Karpas-422 (cell line): Measurements from ENCODE around the gene DIAPH1. TPM values are rescaled to one million over a fixed set of nuclear protein-coding genes. Genes with fewer than 3 reads are reported as not detected.

ENCODE experiments used
- DNase-seq: peaks from one replicate; pipeline ENCODE4 v3.0.0-alpha.2; 2015
- H2AFZ ChIP-seq: fragments of 200-600 bp; sonication (generic); 2 replicates; pipeline ENCODE4 v1.6.1; 2014; ENCODE audit warnings: antibody characterized with exemption, low read length, mixed read lengths
- H3K27ac ChIP-seq: fragments of 200-600 bp; sonication (generic); 2 replicates; pipeline ENCODE4 v1.5.1; 2014; ENCODE audit warnings: mild to moderate bottlenecking, low read length, moderate library complexity
- H3K27me3 ChIP-seq: fragments of 200-600 bp; sonication (generic); 2 replicates; pipeline ENCODE4 v1.6.1; 2014; ENCODE audit warnings: low read length, mixed read lengths
- H3K36me3 ChIP-seq: fragments of 200-600 bp; sonication (generic); 2 replicates; pipeline ENCODE4 v1.6.1; 2014; ENCODE audit warnings: low read length, mixed read lengths; ENCODE audit not compliant: insufficient read depth
- H3K4me1 ChIP-seq: fragments of 200-600 bp; sonication (generic); 2 replicates; pipeline ENCODE4 v1.6.1; 2014; ENCODE audit warnings: mild to moderate bottlenecking, low read length, mixed read lengths
- H3K4me2 ChIP-seq: fragments of 200-600 bp; sonication (generic); 2 replicates; pipeline ENCODE4 v1.6.1; 2014; ENCODE audit warnings: low read length, low read depth, mild to moderate bottlenecking; ENCODE audit not compliant: poor library complexity, severe bottlenecking
- H3K4me3 ChIP-seq: fragments of 200-600 bp; sonication (generic); 2 replicates; pipeline ENCODE4 v1.5.1; 2014; ENCODE audit warnings: mild to moderate bottlenecking, antibody characterized with exemption, low read length, mixed read lengths
- H3K79me2 ChIP-seq: fragments of 200-600 bp; sonication (generic); 2 replicates; pipeline ENCODE4 v1.6.1; 2014; ENCODE audit warnings: mild to moderate bottlenecking, low read length, mixed read lengths
- H3K9ac ChIP-seq: fragments of 200-600 bp; sonication (generic); 2 replicates; pipeline ENCODE4 v1.6.0; 2014; ENCODE audit warnings: low read length
- H3K9me2 ChIP-seq: fragments of 200-600 bp; sonication (generic), shearing (Covaris generic); replicated peaks from 2 replicates; pipeline ENCODE4 v1.6.0; 2014; ENCODE audit warnings: mild to moderate bottlenecking, low read length, moderate library complexity; ENCODE audit not compliant: insufficient read depth
- H3K9me3 ChIP-seq: fragments of 300-700, 200-600 bp; sonication (generic); 2 replicates; pipeline ENCODE4 v1.6.1; 2014; ENCODE audit warnings: low read length, mixed read lengths
- H4K20me1 ChIP-seq: fragments of 200-600 bp; sonication (generic); 2 replicates; pipeline ENCODE4 v1.6.1; 2014; ENCODE audit warnings: mild to moderate bottlenecking, antibody characterized with exemption, low read length, low read depth; ENCODE audit not compliant: insufficient read depth
- total RNA-seq: library from RNA; depleted of rRNA; stranded (reverse); fragments of >200 nt; shearing (Covaris generic); gene quantifications from 2 replicates; pipeline ENCODE4 v1.2.3, GENCODE V29; 2014; ENCODE audit warnings: low replicate concordance; rRNA removed

The DIAPH1 gene
- total RNA-seq = 147 and 181 TPM in 2 replicates

DNA sequence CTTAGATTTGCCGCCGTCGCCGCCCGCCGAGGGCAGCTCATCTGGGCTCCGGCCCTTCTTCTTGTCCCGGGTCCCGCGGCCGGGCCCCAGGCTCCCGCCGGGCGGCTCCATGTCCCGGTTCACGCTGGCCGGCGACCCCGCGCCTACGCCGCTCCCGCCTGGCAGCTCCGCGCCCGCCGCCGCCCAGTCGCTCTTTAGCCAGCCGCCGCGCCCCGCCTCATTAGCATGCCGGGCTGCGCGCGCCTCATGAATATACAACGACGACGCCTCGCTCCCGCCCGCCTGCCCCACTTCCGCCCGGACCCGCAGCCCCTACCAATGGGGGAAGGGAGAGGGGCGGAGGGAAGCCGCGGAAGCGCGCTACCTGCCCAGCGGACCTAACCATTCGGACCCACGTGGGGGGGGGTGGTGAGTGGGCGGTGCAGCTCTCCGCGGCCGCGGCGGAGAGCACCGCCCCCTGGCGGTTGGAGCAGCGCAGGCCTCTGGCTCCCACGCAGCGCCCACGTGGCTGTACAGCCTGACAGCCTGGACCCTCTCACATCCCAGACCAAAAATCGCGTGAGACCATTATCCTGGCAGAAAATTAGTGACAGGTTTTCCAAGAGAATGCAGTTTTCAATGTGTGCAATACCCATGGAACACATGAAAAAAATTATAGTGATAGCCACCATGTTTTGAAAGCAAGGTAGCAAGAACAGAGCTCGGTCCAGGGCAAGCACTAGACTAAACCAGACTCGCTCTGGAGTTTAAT lies at the start of gene DIAPH1:
TSS of gene DIAPH1 (minus strand) at position 197 of the 751 bp plus-strand sequence. CDS start at position 111, 86 bp downstream.
- peak; percentile 99 for DNase-seq
- peaks cover 3% of the 10 kb centered on the region; the same call in 1 of the 2 replicates for H4K20me1 ChIP-seq
- H3K9me2 ChIP-seq = no peaks in the 10 kb centered on the region
- H2AFZ ChIP-seq = no peak within 1 kb of the TSS
- H3K4me1 ChIP-seq = peaks cover 46% of the 10 kb centered on the region
- no peaks in the 10 kb centered on the region for H3K27me3 ChIP-seq
- peaks cover 20% of the 10 kb centered on the region; the same call in 1 of the 2 replicates for H3K36me3 ChIP-seq
- H3K79me2 ChIP-seq = peaks cover 47% of the 10 kb centered on the region
- H3K4me3 ChIP-seq = peak within 1 kb of the TSS; percentile 71
- peak within 1 kb of the TSS; percentile 76 for H3K27ac ChIP-seq
- H3K4me2 ChIP-seq = peak within 1 kb of the TSS; percentile 87
- H3K9me3 ChIP-seq = no peaks in the 10 kb centered on the region
- H3K9ac ChIP-seq = peak within 1 kb of the TSS; percentile 84

DNA sequence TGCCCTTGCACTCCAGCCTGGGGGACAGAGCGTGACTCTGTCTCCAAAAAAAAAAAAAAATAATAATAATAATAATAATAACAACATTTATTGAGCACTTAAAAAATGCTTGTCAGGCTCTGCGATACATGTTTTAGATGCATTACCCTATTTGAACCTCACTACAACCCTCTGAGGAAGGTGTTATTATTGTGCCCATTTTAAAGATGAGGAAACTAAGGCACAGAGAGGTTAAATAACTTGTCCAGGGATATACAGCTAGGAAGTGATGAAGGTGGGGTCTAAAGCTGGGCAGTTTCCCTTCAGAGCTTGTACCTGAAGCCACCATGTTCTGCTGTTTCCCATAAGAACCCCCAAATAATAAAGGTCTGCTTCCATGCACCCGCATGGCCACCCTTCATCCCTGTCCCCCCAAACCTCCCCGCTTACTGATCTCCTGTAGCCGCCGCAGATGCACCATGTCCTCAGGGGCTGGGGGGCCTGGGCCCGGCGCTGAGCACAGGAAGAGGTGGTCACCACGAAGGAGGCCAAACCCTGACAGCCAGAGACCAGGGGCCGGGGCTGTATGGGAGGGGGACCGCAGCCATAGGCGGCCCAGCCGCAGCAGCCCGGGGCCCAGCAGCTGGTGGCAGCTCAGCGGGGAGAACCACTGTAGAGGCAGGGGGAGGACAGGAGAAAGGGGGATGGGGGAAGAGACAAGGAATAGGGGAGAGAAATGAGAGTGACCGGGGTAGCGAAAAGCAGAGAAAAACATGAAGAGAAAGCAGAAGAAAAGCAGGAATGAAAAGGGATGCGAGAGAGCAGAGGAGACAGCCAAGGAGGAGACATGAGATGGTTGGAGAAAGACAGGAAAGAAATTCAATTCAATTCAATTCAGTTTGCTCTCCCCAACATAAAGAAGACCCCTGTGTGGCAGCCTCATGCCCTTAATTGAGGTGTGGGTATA lies 47.5 kb upstream of the DIAPH1 start:
- no peak overlapping the region for H3K9ac ChIP-seq
- no peaks in the 10 kb centered on the region for H3K9me2 ChIP-seq
- no peaks in the 10 kb centered on the region for H3K36me3 ChIP-seq
- peaks cover 4% of the 10 kb centered on the region for H3K4me1 ChIP-seq
- H3K27ac ChIP-seq = no peak overlapping the region
- no peaks in the 10 kb centered on the region for H3K9me3 ChIP-seq
- H3K4me3 ChIP-seq = no peak overlapping the region
- no peaks in the 10 kb centered on the region for H3K79me2 ChIP-seq
- H3K4me2 ChIP-seq = no peak overlapping the region
- no peaks in the 10 kb centered on the region for H4K20me1 ChIP-seq
- no peaks in the 10 kb centered on the region for H3K27me3 ChIP-seq
- H2AFZ ChIP-seq = no peak overlapping the region
- no peak for DNase-seq

DNA sequence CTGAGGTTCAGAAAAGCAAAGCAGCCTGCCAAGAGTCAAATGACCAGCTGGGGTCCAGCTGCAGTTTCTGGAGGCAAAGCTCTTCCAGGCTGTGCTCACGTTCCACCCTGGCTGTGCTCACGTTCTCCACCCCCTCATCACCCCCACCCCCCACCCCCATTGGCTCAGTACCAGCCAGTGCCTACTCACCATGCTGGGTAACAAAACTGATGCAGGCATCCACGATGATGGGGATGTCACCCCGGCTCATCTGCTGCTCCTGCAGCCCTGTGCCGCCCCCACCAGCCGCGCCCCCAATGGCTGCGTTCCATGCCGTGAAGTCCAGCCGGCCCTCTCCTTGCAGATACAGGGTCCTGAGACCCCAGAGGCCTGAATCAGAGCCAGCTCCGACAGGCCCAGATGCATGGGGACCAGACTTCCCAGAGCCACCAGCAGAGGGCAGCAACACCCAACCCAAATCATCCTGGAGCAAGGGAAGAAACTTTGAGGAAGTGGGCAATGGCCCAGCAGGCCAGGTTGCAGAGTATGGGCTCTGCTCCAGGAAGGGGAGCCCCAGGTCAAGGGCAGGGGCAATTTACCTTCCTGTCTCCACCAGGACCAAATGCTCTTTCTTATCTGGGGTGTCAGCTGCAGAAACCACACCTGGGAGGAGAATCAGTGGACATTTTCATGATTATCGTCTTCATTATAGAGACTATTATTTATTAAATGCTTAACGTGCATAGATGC lies 46.1 kb upstream of the DIAPH1 start:
- no peaks in the 10 kb centered on the region for H4K20me1 ChIP-seq
- no peaks in the 10 kb centered on the region for H3K36me3 ChIP-seq
- H3K9ac ChIP-seq = no peak overlapping the region
- H3K4me3 ChIP-seq = no peak overlapping the region
- peaks cover 4% of the 10 kb centered on the region for H3K4me1 ChIP-seq
- no peak overlapping the region for H3K27ac ChIP-seq
- no peaks in the 10 kb centered on the region for H3K27me3 ChIP-seq
- no peaks in the 10 kb centered on the region for H3K79me2 ChIP-seq
- H3K4me2 ChIP-seq = no peak overlapping the region
- DNase-seq = peak; percentile 94
- H3K9me2 ChIP-seq = no peaks in the 10 kb centered on the region
- H3K9me3 ChIP-seq = no peaks in the 10 kb centered on the region
- H2AFZ ChIP-seq = peak overlapping the region; percentile 72

DNA sequence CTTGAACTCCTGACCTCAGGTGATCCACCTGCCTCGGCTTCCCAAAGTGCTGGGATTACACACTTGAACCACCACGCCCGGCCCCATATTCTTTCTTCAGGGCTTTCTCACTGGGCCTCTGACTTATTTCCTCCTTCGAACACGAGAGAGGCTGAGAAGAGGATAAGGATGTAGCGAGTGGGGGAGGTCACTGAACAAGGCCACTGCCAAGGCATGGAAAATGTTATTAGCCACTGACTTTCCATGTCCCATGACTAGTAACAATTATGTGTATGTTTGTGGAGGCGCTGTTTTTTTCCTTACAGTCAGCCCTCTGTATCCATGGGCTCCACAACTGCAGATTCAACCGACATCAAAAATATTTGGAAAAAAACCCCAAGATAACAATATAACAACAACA lies 44.7 kb upstream of the DIAPH1 start:
- Histone ChIP-seq H3K4me3 (no peak overlapping the region), H3K9ac (no peak overlapping the region)

DNA sequence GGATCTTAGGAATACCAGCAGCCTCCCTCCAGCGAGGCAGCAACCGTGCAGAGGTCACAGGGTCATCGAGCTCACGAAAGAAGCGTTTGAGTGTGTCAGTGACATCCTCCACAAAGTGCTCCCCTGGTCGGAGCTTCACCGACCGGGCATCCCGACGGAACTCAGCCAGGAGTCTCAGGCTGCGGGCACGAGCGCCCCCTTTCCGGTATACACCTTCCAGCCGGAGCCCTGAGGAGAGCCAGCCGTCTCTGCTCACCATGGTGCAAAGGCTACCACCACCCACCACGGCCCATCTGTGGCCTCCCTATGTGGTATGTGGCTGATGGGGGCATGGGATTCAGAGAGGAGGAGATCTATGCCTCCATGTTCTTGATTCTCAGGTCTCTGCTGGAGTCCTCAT lies 43.2 kb upstream of the DIAPH1 start:
- Histone ChIP-seq H3K4me1 (peaks cover 4% of the 10 kb centered on the region), H3K9ac (no peak overlapping the region), H3K36me3 (no peaks in the 10 kb centered on the region), H3K4me3 (no peak overlapping the region), H4K20me1 (no peaks in the 10 kb centered on the region), H3K9me3 (no peaks in the 10 kb centered on the region), H3K27me3 (no peaks in the 10 kb centered on the region), H3K79me2 (no peaks in the 10 kb centered on the region), H3K9me2 (no peaks in the 10 kb centered on the region), H3K27ac (no peak overlapping the region), H3K4me2 (no peak overlapping the region), H2AFZ (no peak overlapping the region)
- DNase-seq = peak; percentile 57

More for the DNA sequence above, 44.7 kb upstream of the DIAPH1 start:
- Histone ChIP-seq H3K4me1 (peaks cover 4% of the 10 kb centered on the region), H3K36me3 (no peaks in the 10 kb centered on the region), H2AFZ (no peak overlapping the region), H4K20me1 (no peaks in the 10 kb centered on the region), H3K79me2 (no peaks in the 10 kb centered on the region), H3K4me2 (no peak overlapping the region), H3K27ac (no peak overlapping the region), H3K9me2 (no peaks in the 10 kb centered on the region), H3K27me3 (no peaks in the 10 kb centered on the region), H3K9me3 (no peaks in the 10 kb centered on the region)
- no peak for DNase-seq

DNA sequence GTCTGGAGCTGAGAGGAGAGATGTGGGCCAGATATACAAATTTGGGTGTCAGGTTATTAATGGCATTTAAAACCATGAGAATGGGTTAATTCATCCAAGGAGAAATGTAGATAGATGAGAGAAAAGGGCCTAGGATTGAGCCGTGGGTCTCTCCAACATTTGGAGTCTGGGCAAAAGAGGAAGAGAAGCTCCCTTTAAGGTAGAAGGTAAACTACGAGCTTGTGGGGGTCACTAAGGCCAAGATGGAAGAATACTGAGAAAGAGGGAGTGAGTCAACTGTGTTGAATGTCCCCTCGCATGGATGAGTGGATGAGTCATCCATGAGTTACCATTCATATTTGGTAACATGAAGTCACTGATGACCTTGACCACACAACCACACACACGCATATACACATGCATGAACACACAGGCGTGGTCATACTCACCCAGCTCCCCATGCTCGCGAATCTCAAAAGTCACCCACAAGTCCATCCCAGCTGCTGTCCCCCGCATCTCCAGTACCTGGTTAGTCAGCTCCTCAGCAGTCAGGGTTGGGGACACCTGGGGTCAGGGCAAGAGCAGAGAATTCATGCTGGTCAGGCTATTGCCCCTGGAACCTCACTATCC lies 39.2 kb upstream of the DIAPH1 start:
- Histone ChIP-seq H4K20me1 (no peaks in the 10 kb centered on the region), H3K27ac (no peak overlapping the region), H3K9ac (no peak overlapping the region), H3K9me3 (no peaks in the 10 kb centered on the region), H3K4me3 (no peak overlapping the region), H2AFZ (no peak overlapping the region), H3K4me2 (no peak overlapping the region), H3K79me2 (no peaks in the 10 kb centered on the region), H3K27me3 (no peaks in the 10 kb centered on the region), H3K4me1 (no peaks in the 10 kb centered on the region), H3K36me3 (no peaks in the 10 kb centered on the region), H3K9me2 (no peaks in the 10 kb centered on the region)
- no peak for DNase-seq

DNA sequence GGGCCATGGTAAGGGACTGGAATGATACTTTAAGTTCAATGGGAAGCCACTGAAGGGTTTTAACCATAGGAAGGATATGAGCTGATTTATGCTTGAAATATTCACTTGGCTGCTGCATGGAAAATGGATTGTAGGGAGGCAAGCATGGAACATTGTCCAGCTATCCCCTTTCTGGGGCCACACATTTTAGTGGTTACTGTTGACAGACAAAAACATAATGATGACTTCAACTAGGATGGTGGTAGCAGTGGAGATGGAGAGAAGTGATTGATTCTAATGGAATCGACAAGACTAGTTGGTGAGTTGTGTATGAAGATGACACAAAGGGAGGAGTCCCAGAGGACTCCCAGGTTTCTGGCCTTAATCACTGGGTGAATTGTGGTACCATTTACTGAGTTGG lies 38.6 kb upstream of the DIAPH1 start:
- H3K9ac ChIP-seq = no peak overlapping the region
- no peak overlapping the region for H3K4me2 ChIP-seq
- H3K9me3 ChIP-seq = no peaks in the 10 kb centered on the region
- no peak overlapping the region for H2AFZ ChIP-seq
- H3K36me3 ChIP-seq = no peaks in the 10 kb centered on the region
- no peak overlapping the region for H3K27ac ChIP-seq
- no peaks in the 10 kb centered on the region for H3K9me2 ChIP-seq
- no peak for DNase-seq
- H3K79me2 ChIP-seq = no peaks in the 10 kb centered on the region
- H3K4me1 ChIP-seq = no peaks in the 10 kb centered on the region
- H4K20me1 ChIP-seq = no peaks in the 10 kb centered on the region
- no peaks in the 10 kb centered on the region for H3K27me3 ChIP-seq
- no peak overlapping the region for H3K4me3 ChIP-seq
